HG03575 (cell line): ENCODE results near the gene OR1I1.

Source experiments
- ATAC-seq: cut with Tn5 transposase; IDR thresholded peaks from one replicate; pipeline ENCODE4 v1.9.1; 2021; ENCODE audit not compliant: unreplicated experiment, insufficient number of reproducible peaks, low FRiP score; ENCODE audit errors: extremely low read depth

The OR1I1 gene

DNA sequence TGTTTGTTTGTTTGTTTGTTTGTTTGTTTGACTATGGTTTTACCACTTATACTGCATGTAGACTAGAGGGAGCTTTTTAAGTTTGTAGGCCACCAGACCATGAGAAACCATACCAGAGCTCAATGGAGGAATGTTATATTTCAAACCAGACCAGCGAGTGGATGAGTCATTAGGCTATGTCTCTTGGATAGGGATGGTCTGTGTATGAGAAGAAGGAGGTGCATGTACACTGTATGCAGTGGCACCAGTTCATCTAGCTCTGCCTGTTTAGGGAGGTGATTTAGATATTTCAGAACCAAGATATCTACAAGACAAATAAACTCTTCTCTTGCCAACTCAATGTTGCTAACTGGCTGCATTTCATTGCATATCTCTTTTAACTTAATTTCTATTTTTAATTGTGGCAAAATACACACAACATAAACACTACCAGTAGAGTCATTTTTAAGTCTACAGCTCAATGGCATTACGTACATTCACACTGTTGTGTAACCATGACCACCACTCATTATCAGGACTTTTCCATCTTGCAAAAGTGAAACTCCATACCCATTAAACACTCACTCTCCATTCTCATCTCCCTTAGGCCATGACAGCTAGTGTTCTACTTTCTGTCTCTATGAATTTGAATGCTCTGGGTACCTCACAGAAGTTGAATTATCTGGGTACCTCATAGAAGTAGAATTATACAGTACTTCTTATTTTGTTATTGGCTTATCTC, 54.4 kb downstream of the OR1I1 start:
- ATAC-seq = no peak

GRCh38 chr19:15137777-15138176, 55.8 kb downstream of the OR1I1 start:
- no peak for ATAC-seq

- ATAC-seq = no peak
Measured at GRCh38 chr19:15138427-15138826, 56.4 kb downstream of the OR1I1 start.

DNA sequence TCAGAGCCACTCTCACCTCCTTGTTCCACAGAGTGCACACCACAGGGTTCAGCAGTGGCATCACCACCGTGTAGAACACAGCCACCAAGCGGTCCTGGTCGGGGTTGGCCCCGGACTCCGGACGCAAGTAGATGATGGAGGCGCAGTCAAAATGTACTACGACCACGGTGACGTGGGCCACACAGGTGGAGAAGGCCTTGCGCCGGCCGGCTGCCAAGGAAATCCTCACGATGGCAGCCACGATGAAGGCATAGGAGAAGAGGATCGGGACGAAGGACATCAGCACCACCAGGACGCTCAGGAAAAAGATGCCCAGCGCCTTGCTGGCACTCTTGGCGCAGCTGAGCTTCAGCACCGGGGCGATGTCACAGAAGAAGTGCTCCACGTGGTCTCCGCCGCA, 59.1 kb downstream of the OR1I1 start:
- ATAC-seq = no peak

- no peak for ATAC-seq
Measured at GRCh38 chr19:15142313-15142712, 60.3 kb downstream of the OR1I1 start.
